Skeletal muscle tissue (tissue), 4 donors: ENCODE measurements around the gene AMDHD1. TPM values are rescaled to one million over a fixed set of nuclear protein-coding genes. Genes with fewer than 3 reads are reported as not detected.

Experiments
- H3K27ac ChIP-seq: one replicate; pipeline ENCODE4 v1.7.0; 2013; ENCODE audit warnings: mild to moderate bottlenecking, low read depth, low read length, inconsistent platforms
- H3K27me3 ChIP-seq, 3 donors: one replicate each; pipeline ENCODE4 v1.7.0; 2013; ENCODE audit warnings: low read length in 3 of 3; ENCODE audit not compliant: control insufficient read depth in 3 of 3, insufficient read depth in 3 of 3
- H3K36me3 ChIP-seq, 3 donors: one replicate each; pipeline ENCODE4 v1.7.0; 2013; ENCODE audit warnings: low read length in 3 of 3; ENCODE audit not compliant: control insufficient read depth in 3 of 3, insufficient read depth in 3 of 3
- H3K4me1 ChIP-seq, 3 donors: one replicate each; pipeline ENCODE4 v1.7.0; 2013; ENCODE audit warnings: low read length in 3 of 3, mild to moderate bottlenecking in 3 of 3; ENCODE audit not compliant: control insufficient read depth in 3 of 3, insufficient read depth in 3 of 3
- H3K4me3 ChIP-seq, 3 donors: one replicate each; pipeline ENCODE4 v1.7.0; 2013; ENCODE audit warnings: low read length in 3 of 3
- H3K9ac ChIP-seq, 3 donors: one replicate each; pipeline ENCODE4 v1.7.0; 2013; ENCODE audit warnings: low read length in 3 of 3, mild to moderate bottlenecking in 3 of 3, moderate library complexity in 2 of 3, low read depth in 1 of 3
- H3K9me3 ChIP-seq, 3 donors: one replicate each; pipeline ENCODE4 v1.7.0; 2013; ENCODE audit warnings: low read length in 3 of 3; ENCODE audit not compliant: control insufficient read depth in 3 of 3
- total RNA-seq: library from RNA; depleted of rRNA; stranded (reverse); fragments of >200 nt; gene quantifications from one replicate; pipeline ENCODE4 v1.2.3, GENCODE V29; 2014
- donor health status: Osteomylitis.

The AMDHD1 gene, protein sequence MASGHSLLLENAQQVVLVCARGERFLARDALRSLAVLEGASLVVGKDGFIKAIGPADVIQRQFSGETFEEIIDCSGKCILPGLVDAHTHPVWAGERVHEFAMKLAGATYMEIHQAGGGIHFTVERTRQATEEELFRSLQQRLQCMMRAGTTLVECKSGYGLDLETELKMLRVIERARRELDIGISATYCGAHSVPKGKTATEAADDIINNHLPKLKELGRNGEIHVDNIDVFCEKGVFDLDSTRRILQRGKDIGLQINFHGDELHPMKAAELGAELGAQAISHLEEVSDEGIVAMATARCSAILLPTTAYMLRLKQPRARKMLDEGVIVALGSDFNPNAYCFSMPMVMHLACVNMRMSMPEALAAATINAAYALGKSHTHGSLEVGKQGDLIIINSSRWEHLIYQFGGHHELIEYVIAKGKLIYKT
- total RNA-seq: under 0.01 TPM

DNA sequence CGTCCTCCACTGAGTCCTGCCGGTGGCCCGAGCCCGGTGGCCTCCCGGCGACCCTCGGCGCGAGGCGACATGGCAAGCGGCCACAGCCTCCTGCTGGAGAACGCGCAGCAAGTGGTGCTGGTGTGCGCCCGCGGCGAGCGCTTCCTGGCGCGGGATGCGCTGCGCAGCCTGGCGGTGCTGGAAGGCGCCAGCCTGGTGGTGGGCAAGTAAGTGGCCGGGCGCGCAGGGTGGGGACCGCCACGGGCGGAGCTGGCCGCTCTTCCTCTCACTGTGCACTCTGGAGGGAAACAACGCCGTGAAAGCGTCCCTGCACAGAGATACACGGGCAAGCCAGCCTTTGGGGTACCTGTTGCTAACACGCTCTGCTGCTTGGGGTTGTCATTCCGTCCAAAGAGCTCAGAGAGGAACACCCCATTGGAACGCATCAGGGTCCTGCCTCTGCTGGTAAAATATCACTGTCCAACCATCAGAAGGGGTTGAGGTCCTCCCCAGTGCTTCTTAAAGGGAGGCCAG, at the start of gene AMDHD1:
Gene AMDHD1 (plus strand): TSS at position 2 of the 513 bp plus-strand sequence. CDS start 68 bp downstream, at position 70.
- Histone ChIP-seq H3K9ac (peak within 1 kb of the TSS; percentile 77 to 88 (median 83)), H3K27me3 (no peaks in the 10 kb centered on the region), H3K36me3 (no peaks in the 10 kb centered on the region), H3K4me3 (peak within 1 kb of the TSS; percentile 92 to 97 (median 92)), H3K27ac (peak within 1 kb of the TSS; percentile 69), H3K9me3 (no peaks in the 10 kb centered on the region), H3K4me1 (peaks cover 6 to 9% (median 6%) of the 10 kb centered on the region in 3 donors)

DNA sequence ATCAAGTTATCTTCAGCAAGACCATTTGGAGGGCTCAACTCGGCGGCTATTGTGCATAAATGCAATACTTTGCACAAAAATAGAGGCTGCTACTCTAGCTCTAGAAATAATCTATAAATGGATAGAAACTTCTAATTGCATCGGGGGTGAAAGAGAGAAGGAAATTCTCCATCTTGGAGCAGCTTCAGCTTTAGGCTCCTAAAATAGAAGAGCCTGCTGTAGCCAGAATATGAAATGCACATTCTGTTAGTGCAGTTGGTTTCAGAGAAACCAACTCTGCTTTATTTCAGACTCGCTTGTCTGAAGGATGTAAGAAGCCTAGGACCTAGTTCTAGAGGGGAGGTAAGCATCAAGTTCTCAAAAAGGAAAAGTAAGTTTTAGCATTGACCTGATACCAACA, 46.3 kb upstream of the AMDHD1 start:
- Histone ChIP-seq H3K27me3 (no peaks in the 10 kb centered on the region), H3K36me3 (no peaks in the 10 kb centered on the region), H3K27ac (no peak overlapping the region), H3K4me1 (no peaks in the 10 kb centered on the region), H3K9ac (no peak overlapping the region), H3K9me3 (no peaks in the 10 kb centered on the region), H3K4me3 (no peak overlapping the region)

DNA sequence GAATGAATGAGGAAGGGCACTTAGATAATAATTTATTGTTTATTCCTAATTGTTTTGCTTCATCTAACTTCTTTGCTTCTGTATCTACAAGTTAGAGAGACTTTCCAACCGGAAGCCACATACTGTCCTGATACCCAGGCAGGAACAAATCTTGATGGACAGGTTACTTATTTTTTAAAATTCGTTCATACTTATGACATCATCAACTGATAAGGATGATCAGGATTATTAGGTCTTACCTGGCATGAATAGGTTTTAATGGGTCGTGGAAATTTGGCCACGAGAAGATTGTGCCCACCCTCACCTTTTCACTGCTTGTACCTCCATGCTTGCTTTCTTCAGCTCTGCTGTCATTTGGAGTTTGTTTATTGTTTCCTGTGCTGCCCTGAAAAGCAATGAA, 45.0 kb upstream of the AMDHD1 start:
- Histone ChIP-seq H3K36me3 (no peaks in the 10 kb centered on the region), H3K9me3 (no peaks in the 10 kb centered on the region), H3K27ac (no peak overlapping the region), H3K27me3 (no peaks in the 10 kb centered on the region), H3K9ac (no peak overlapping the region), H3K4me1 (no peaks in the 10 kb centered on the region), H3K4me3 (no peak overlapping the region)

DNA sequence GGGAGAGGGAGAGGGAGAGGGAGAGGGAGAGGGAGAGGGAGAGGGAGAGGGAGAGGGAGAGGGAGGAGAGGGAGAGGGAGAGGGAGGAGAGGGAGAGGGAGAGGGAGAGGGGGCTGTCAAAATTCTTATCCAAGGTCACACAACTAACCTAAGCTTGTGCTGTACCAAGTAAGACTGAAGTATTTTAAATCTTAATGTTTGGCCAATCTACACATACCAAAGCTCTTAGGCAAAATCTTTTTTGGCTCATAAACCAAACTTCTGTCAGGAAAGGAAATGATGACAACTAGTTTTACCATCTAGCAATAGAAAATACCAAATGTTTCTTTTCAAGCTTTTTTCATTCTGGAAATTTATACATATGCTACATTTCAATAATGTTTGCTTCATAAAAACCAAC, 34.6 kb upstream of the AMDHD1 start:
- no peak overlapping the region for H3K4me3 ChIP-seq
- H3K27ac ChIP-seq: no peak overlapping the region
- H3K9me3 ChIP-seq: peaks cover 0 to 1% (median 0%) of the 10 kb centered on the region in 3 donors
- no peak overlapping the region for H3K9ac ChIP-seq
- no peaks in the 10 kb centered on the region for H3K36me3 ChIP-seq
- no peaks in the 10 kb centered on the region for H3K4me1 ChIP-seq
- no peaks in the 10 kb centered on the region for H3K27me3 ChIP-seq

DNA sequence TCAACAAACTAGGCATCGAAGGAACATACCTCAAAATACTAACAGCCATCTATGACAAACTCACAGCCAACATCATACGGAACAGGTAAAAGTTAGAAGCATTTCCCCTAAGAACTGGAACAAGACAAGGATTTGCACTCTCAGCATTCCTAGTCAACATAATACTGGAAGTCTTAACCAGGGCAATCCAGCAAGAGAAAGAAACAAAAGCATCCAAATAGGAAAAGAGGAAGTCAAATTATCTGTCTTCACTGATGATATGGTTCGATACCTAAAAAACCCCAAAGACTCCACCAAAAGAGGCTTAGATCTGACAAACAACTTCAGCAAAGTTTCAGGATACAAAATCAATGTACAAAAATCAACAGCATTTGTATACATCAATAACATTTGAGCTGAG, 33.3 kb upstream of the AMDHD1 start:
- Histone ChIP-seq H3K36me3 (no peaks in the 10 kb centered on the region), H3K9ac (no peak overlapping the region), H3K27ac (no peak overlapping the region), H3K4me1 (no peaks in the 10 kb centered on the region), H3K9me3 (no peaks in the 10 kb centered on the region), H3K4me3 (no peak overlapping the region), H3K27me3 (no peaks in the 10 kb centered on the region)

DNA sequence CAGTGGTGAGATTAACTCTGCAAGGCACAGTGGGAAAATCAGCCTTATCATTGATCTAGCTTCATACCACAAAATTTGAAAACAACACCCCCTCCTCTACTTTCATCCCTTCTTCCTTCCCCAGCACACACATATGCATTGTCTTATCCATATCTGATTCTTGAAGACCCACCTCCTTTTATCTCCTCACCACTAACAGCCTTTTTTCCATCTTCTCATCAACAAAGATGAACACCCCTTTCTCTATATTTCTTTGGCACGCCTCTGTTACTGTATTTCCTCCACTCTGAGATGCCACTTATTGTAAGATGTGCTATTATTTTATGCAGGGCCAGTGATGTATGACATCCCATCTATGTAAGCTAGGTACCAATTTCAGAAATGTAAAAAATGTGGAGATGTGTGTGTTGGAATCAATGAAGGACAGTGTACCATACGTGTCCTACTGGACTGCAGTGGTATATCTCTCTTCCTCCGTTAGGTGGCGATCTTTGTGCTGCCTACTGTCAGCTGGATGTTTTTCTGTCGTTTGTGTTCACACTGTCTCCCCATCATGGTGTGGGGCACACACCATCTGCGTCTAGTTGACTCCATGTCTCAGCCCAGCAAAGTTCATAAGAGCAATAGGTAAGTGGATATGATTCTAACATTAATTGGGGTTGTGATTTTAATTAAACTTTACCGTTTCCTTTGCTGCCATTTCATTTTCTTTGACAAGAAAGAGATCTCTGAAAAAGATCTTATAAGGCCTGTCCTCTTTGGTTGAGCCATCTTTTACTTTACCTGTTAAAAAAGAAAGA, 24.7 kb upstream of the AMDHD1 start:
- no peaks in the 10 kb centered on the region for H3K36me3 ChIP-seq

DNA sequence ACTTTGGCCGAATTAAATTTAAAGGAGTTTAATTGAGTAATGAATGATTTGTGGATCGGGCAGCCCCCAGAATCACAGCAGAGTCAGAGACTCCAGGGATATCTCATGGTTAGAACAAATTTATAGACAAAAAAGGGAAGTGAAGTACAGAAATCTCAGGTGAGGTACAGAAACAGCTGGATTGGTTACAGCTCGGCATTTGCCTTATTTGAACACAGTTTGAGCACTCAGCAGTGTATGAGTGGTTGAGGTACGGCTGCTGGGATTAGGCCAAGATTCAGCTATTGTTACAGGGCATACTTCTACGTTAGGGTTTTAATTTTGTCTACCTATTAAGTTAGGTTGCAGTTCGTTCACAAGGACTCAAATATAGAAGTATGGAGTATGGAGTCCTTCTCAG, 24.0 kb upstream of the AMDHD1 start:
- Histone ChIP-seq H3K4me1 (no peaks in the 10 kb centered on the region), H3K9me3 (no peaks in the 10 kb centered on the region), H3K27ac (no peak overlapping the region), H3K4me3 (no peak overlapping the region), H3K27me3 (no peaks in the 10 kb centered on the region), H3K9ac (no peak overlapping the region), H3K36me3 (no peaks in the 10 kb centered on the region)

More for the DNA sequence above, 24.7 kb upstream of the AMDHD1 start:
- Histone ChIP-seq H3K9me3 (no peaks in the 10 kb centered on the region), H3K4me3 (no peak overlapping the region), H3K27ac (no peak overlapping the region), H3K9ac (no peak overlapping the region), H3K27me3 (no peaks in the 10 kb centered on the region), H3K4me1 (no peaks in the 10 kb centered on the region)

DNA sequence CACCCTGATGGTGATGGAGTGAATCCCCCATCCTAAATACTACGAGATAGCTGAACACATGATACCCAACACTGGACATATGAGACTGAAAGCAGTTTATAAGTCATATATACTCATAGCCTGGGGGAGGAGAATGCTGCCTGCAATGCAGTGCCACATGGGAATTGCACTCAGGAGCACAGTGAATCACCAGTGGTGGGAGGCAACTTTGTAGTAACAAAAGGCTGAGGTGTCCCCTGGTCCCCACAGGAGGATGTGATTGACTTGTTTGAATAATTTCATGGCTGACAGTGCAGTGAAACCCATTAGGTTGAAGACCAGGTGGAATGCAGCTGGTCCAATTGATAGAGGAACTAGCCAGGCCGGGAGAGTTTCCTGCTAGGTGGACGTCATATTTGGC, 20.9 kb upstream of the AMDHD1 start:
- Histone ChIP-seq H3K9ac (no peak overlapping the region), H3K9me3 (no peaks in the 10 kb centered on the region), H3K27me3 (no peaks in the 10 kb centered on the region), H3K27ac (no peak overlapping the region), H3K4me1 (no peaks in the 10 kb centered on the region), H3K4me3 (no peak overlapping the region), H3K36me3 (no peaks in the 10 kb centered on the region)

DNA sequence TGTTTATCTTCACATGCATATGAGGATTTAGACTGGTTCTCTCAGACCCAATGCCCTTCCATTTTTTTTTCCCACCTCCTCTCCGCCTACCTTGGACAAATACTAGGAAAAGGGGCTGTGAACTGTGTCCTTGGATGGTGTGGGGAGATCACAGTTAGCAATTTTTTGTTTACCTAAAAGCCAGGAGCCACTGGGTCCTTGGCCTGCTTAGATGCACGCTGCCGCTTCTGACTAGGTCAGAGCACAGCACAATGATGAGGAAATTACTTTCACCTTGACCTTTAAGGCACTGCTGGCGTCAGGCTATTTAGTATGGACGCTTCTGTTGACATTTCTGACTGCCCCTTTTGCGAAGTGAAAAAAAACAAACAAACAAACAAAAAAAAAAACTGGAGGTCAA, 2.6 kb upstream of the AMDHD1 start:
- H3K4me1 ChIP-seq: peaks cover 6 to 9% (median 6%) of the 10 kb centered on the region in 3 donors
- H3K9ac ChIP-seq: no peak overlapping the region
- H3K36me3 ChIP-seq: no peaks in the 10 kb centered on the region
- H3K27me3 ChIP-seq: no peaks in the 10 kb centered on the region
- H3K27ac ChIP-seq: no peak overlapping the region
- no peak overlapping the region for H3K4me3 ChIP-seq
- H3K9me3 ChIP-seq: no peaks in the 10 kb centered on the region

DNA sequence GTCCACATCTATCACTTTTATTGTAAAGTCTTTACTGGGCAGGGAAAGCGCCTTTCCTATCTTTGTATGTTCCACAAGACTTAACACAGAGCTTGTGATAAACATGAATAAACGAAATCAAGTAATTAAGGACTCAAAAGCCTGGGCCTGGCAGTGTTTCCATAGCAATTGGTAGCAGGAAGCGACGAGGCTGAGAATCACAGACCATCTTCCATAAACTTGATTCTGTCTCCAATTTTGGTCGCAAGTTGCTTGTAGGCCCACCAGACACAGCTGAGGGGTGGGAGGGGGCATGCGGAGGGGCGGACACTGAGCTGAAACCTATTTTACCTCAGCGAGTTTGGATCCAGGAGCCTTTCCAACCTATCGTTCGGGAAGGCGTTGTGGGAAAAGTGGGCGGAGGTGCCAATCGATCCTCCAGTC, 1.0 kb upstream of the AMDHD1 start:
- H3K27ac ChIP-seq: peak overlapping the region; percentile 69
- no peaks in the 10 kb centered on the region for H3K9me3 ChIP-seq
- H3K4me1 ChIP-seq: peaks cover 6 to 9% (median 6%) of the 10 kb centered on the region in 3 donors
- H3K36me3 ChIP-seq: no peaks in the 10 kb centered on the region
- no peaks in the 10 kb centered on the region for H3K27me3 ChIP-seq
- H3K4me3 ChIP-seq: peak overlapping the region; percentile 92 to 97 (median 92)
- H3K9ac ChIP-seq: peak overlapping the region; percentile 57 to 88 (median 77)
